HEK293T (cell line): ENCODE measurements around the gene ZMIZ1.

Source experiments
- ARNT ChIP-seq: fragments of 450-650 bp; IDR thresholded peaks from 2 replicates; pipeline ENCODE4 v1.6.1; 2017; ENCODE audit warnings: mild to moderate bottlenecking
- BHLHE40 ChIP-seq: fragments of 450-650 bp; IDR thresholded peaks from 2 replicates; pipeline ENCODE4 v1.6.1; 2016; ENCODE audit warnings: mild to moderate bottlenecking, moderate library complexity, borderline replicate concordance
- FOXA1 ChIP-seq: fragments of 450-650 bp; IDR thresholded peaks from 2 replicates; pipeline ENCODE4 v1.6.1; 2016; ENCODE audit warnings: mild to moderate bottlenecking
- FOXK2 ChIP-seq: fragments of 450-650 bp; IDR thresholded peaks from 2 replicates; pipeline ENCODE4 v1.6.1; 2016; ENCODE audit warnings: mild to moderate bottlenecking
- FOXM1 ChIP-seq: fragments of 450-650 bp; IDR thresholded peaks from 2 replicates; pipeline ENCODE4 v1.6.1; 2017; ENCODE audit warnings: mild to moderate bottlenecking, borderline replicate concordance
- NFRKB ChIP-seq: fragments of 450-650 bp; IDR thresholded peaks from 2 replicates; pipeline ENCODE4 v1.6.1; 2016; ENCODE audit warnings: mild to moderate bottlenecking, moderate library complexity
- PKNOX1 ChIP-seq: fragments of 450-650 bp; IDR thresholded peaks from 2 replicates; pipeline ENCODE4 v1.6.1; 2016
- SP1 ChIP-seq: fragments of 450-650 bp; IDR thresholded peaks from 2 replicates; pipeline ENCODE4 v1.6.1; 2017
- SUZ12 ChIP-seq: fragments of 450-650 bp; IDR thresholded peaks from 2 replicates; pipeline ENCODE4 v1.6.1; 2016; ENCODE audit warnings: mild to moderate bottlenecking

GRCh38 chr10:79258894-79259293, 190.1 kb downstream of the ZMIZ1 start:
- TF ChIP-seq FOXM1 = no peak
- no peak for TF ChIP-seq SUZ12
- no peak for TF ChIP-seq SP1
- TF ChIP-seq PKNOX1 = no peak
- TF ChIP-seq BHLHE40 = no peak
- TF ChIP-seq ARNT = no peak
- TF ChIP-seq NFRKB = no peak
- no peak for TF ChIP-seq FOXK2
- TF ChIP-seq FOXA1 = no peak
